MM.1S (cell line): ENCODE results near the gene TPR.
"Not testable (repeated sequence)": the region's sequence is repeated elsewhere in the genome, so short reads cannot be mapped to it uniquely, and the experiment has no call there.

Experiments used
- DNase-seq: peaks from one replicate; pipeline ENCODE4 v3.0.0-alpha.2; 2015
- H2AFZ ChIP-seq: fragments of 300-600 bp; sonication (generic); 2 replicates; pipeline ENCODE4 v1.6.0; 2016; ENCODE audit warnings: antibody characterized with exemption, low read length
- H3F3A ChIP-seq: fragments of 300-600 bp; sonication (generic); 2 replicates; pipeline ENCODE4 v1.6.1; 2016; ENCODE audit warnings: mild to moderate bottlenecking, antibody characterized with exemption, low read length, moderate library complexity, mixed read lengths; ENCODE audit not compliant: insufficient read depth
- H3K27ac ChIP-seq: fragments of 300-600 bp; sonication (generic); 2 replicates; pipeline ENCODE4 v1.5.1; 2016; ENCODE audit warnings: mild to moderate bottlenecking, low read length
- H3K27me3 ChIP-seq: fragments of 300-600 bp; sonication (generic); replicated peaks from 2 replicates; pipeline ENCODE4 v1.6.0; 2016; ENCODE audit warnings: low read length; ENCODE audit not compliant: insufficient read depth
- H3K36me3 ChIP-seq: fragments of 300-600 bp; sonication (generic); replicated peaks from 2 replicates; pipeline ENCODE4 v1.6.1; 2016; ENCODE audit warnings: mild to moderate bottlenecking, low read length, mixed read lengths; ENCODE audit not compliant: insufficient read depth
- H3K4me1 ChIP-seq: fragments of 300-600 bp; sonication (generic); 2 replicates; pipeline ENCODE4 v1.6.1; 2016; ENCODE audit warnings: low read length, mixed read lengths
- H3K4me2 ChIP-seq: fragments of 300-600 bp; sonication (generic); 2 replicates; pipeline ENCODE4 v1.6.0; 2016; ENCODE audit warnings: low read depth, low read length
- H3K4me3 ChIP-seq: fragments of 300-600 bp; sonication (generic); 2 replicates; pipeline ENCODE4 v1.5.1; 2016; ENCODE audit warnings: low read length, mixed read lengths
- H3K79me2 ChIP-seq: fragments of 300-600 bp; sonication (generic); 2 replicates; pipeline ENCODE4 v1.6.1; 2016; ENCODE audit warnings: mixed run types, low read length, mixed read lengths
- H3K9ac ChIP-seq: fragments of 300-600 bp; sonication (generic); 2 replicates; pipeline ENCODE4 v1.6.1; 2016; ENCODE audit warnings: low read length, mixed read lengths
- H3K9me2 ChIP-seq: fragments of 300-600 bp; sonication (generic); replicated peaks from 2 replicates; pipeline ENCODE4 v1.6.1; 2016; ENCODE audit warnings: mild to moderate bottlenecking, low read length, mixed read lengths; ENCODE audit not compliant: insufficient read depth
- H3K9me3 ChIP-seq: fragments of 300-600 bp; sonication (generic); replicated peaks from 2 replicates; pipeline ENCODE4 v1.6.1; 2016; ENCODE audit warnings: mild to moderate bottlenecking, low read length, mixed read lengths; ENCODE audit not compliant: insufficient read depth
- H4K20me1 ChIP-seq: fragments of 300-600 bp; sonication (generic); 2 replicates; pipeline ENCODE4 v1.6.1; 2016; ENCODE audit warnings: mild to moderate bottlenecking, low read length, moderate library complexity, mixed read lengths; ENCODE audit not compliant: insufficient read depth
- EZH2 ChIP-seq: fragments of 300-600 bp; sonication (generic); optimal IDR thresholded peaks from 2 replicates; pipeline ENCODE3; 2017; ENCODE audit warnings: low read depth, mild to moderate bottlenecking, antibody characterized with exemption, low read length, mixed read lengths
- EZH2phosphoT487 ChIP-seq: fragments of 300-600 bp; sonication (generic); IDR thresholded peaks from 2 replicates; pipeline ENCODE4 v1.6.1; 2018; ENCODE audit warnings: antibody characterized with exemption, low read length
- TF ChIP-seq, protein P1 (sequence below): fragments of 300-600 bp; sonication (generic); IDR thresholded peaks from 2 replicates; pipeline ENCODE4 v1.5.1; 2016; ENCODE audit warnings: antibody characterized with exemption, low read length, mixed read lengths

The TPR gene

DNA sequence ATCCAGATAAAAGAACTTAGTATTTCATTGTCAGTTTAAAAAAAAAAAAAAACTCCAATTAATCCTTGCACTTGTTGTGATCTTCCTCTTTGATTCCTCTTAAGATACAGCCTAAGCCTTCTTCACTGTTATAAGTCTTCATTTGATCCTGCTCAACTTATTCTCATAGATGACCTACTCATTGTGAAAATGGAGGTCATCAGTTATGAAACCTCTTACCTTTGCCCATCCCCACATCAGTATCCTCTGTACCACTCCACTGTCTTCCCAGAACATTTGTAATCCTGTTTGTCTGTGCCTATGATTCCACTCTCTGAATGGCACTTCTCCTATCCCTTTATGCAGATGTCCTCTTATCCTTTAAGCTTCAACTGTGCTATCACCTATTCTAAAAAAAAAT is 28.6 kb upstream of the TPR start:
- no peaks in the 10 kb centered on the region for H3K79me2 ChIP-seq
- H2AFZ ChIP-seq, result no peak overlapping the region
- no peak overlapping the region for H3K27ac ChIP-seq
- H3K27me3 ChIP-seq, result no peaks in the 10 kb centered on the region
- no peak overlapping the region for H3K4me3 ChIP-seq
- H3K4me1 ChIP-seq, result peaks cover 17% of the 10 kb centered on the region
- no peaks in the 10 kb centered on the region for H4K20me1 ChIP-seq
- no peak overlapping the region for H3K9ac ChIP-seq
- TF ChIP-seq EZH2phosphoT487 (no peak), EZH2 (no peak)
- TF ChIP-seq, protein P1, sequence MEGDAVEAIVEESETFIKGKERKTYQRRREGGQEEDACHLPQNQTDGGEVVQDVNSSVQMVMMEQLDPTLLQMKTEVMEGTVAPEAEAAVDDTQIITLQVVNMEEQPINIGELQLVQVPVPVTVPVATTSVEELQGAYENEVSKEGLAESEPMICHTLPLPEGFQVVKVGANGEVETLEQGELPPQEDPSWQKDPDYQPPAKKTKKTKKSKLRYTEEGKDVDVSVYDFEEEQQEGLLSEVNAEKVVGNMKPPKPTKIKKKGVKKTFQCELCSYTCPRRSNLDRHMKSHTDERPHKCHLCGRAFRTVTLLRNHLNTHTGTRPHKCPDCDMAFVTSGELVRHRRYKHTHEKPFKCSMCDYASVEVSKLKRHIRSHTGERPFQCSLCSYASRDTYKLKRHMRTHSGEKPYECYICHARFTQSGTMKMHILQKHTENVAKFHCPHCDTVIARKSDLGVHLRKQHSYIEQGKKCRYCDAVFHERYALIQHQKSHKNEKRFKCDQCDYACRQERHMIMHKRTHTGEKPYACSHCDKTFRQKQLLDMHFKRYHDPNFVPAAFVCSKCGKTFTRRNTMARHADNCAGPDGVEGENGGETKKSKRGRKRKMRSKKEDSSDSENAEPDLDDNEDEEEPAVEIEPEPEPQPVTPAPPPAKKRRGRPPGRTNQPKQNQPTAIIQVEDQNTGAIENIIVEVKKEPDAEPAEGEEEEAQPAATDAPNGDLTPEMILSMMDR, result no peak
- DNase-seq, result no peak
- H3K9me3 ChIP-seq, result no peaks in the 10 kb centered on the region
- H3K36me3 ChIP-seq, result no peaks in the 10 kb centered on the region; the same call in 1 of the 2 replicates
- no peak overlapping the region for H3K4me2 ChIP-seq
- H3F3A ChIP-seq, result peaks cover 15% of the 10 kb centered on the region
- no peaks in the 10 kb centered on the region for H3K9me2 ChIP-seq

DNA sequence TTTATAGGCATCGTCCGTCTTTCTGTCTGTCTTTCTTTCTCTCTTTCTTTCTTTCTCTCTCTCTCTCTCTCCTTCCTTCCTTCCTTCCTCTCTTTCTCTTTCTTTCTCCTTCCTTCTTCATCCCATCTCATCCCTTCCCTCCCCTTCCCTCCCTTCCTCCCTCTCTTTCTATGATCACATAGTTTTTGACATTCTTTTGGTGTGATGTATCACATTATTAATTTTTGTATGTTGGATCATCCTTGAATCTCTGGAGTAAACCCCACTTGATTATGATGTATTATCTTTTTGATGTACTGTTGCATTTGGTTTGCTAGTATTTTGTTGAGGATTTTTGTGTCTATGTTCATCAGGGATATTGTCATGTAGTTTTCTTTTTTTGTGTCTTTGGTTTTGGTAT is 26.4 kb upstream of the TPR start:
- not testable (repeated sequence) for H4K20me1 ChIP-seq, H3K4me3 ChIP-seq, H3F3A ChIP-seq, H3K9me3 ChIP-seq, H2AFZ ChIP-seq, H3K9ac ChIP-seq, DNase-seq, H3K4me2 ChIP-seq, H3K36me3 ChIP-seq, H3K27me3 ChIP-seq, H3K79me2 ChIP-seq, H3K27ac ChIP-seq, H3K9me2 ChIP-seq
- H3K4me1 ChIP-seq, result peaks cover 12% of the 10 kb centered on the region

DNA sequence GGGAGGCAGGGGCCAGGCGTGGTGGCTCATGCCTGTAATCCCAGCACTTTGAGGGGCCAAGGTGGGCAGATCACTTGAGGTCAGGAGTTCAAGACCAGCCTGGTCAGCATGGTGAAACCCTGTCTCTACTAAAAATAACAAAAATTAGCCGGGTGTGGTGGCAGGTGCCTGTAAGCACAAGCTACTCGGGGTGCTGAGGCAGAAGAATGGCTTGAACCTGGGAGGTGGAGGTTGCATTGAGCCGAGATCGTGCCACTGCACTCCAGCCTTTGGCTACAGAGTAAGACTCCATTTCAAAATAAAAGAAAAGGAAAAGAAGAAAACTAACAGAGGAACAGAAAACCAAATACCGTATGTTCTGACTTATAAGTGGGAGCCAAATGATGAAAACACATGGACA is 17.7 kb upstream of the TPR start:
- H4K20me1 ChIP-seq, H3K79me2 ChIP-seq, H3K4me1 ChIP-seq, H3K9me2 ChIP-seq, H3K27me3 ChIP-seq, DNase-seq, H3K9ac ChIP-seq, H3K4me3 ChIP-seq, H3K9me3 ChIP-seq, H3K4me2 ChIP-seq, H3K27ac ChIP-seq, H2AFZ ChIP-seq, H3F3A ChIP-seq: not testable (repeated sequence)
- peaks cover 26% of the 10 kb centered on the region for H3K36me3 ChIP-seq

DNA sequence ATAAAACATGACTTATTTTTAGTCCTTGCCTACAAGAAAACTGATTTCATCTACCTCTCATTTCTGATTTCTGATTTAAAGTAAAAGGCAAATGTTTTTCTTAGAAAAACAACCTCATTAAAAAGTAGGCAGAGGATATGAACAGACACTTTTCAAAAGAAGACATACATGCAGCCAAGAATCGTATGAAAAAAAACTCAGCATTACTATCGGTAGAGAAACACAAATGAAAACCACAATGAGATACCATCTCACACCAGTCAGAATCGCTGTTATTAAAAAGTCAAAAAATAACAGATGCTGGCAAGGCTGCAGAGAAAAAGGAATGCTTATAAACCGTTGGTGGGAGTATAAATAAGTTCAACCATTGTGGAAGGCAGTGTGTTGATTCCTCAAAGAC is 16.8 kb upstream of the TPR start:
- TF ChIP-seq EZH2 (no peak), EZH2phosphoT487 (no peak)
- TF ChIP-seq, protein P1, result no peak
- Histone ChIP-seq H3K4me3 (no peak overlapping the region), H3K9ac (no peak overlapping the region), H2AFZ (no peak overlapping the region), H3K4me1 (no peaks in the 10 kb centered on the region), H3K79me2 (no peaks in the 10 kb centered on the region), H3F3A (no peaks in the 10 kb centered on the region), H3K36me3 (peaks cover 26% of the 10 kb centered on the region), H3K27me3 (no peaks in the 10 kb centered on the region), H3K4me2 (no peak overlapping the region), H3K9me3 (no peaks in the 10 kb centered on the region), H4K20me1 (no peaks in the 10 kb centered on the region), H3K9me2 (no peaks in the 10 kb centered on the region), H3K27ac (no peak overlapping the region)
- DNase-seq, result no peak
